Panc1 (cell line): Measurements from ENCODE around the gene TAS2R43.

Source experiments
- POLR2AphosphoS5 ChIP-seq: IDR thresholded peaks from 2 replicates; pipeline ENCODE4 v1.6.1; 2012; ENCODE audit warnings: mild to moderate bottlenecking, low read depth, low read length, moderate library complexity
- REST ChIP-seq, 2 experiments: IDR thresholded peaks; 2 replicates each; pipeline ENCODE4 v1.6.1; 2011 to 2012; ENCODE audit warnings: low read depth in 2 of 2, control low read depth in 1 of 2, low read length in 1 of 2, mild to moderate bottlenecking in 1 of 2, moderate library complexity in 1 of 2; ENCODE audit not compliant: insufficient read depth in 1 of 2
- SIN3A ChIP-seq: IDR thresholded peaks from 2 replicates; pipeline ENCODE4 v1.6.1; 2012; ENCODE audit warnings: low read depth, mild to moderate bottlenecking, low read length, moderate library complexity, borderline replicate concordance; ENCODE audit not compliant: insufficient read depth
- TF ChIP-seq, protein P1 (sequence below): fragments of 450-650 bp; IDR thresholded peaks from 2 replicates; pipeline ENCODE4 v1.5.1; 2017; ENCODE audit warnings: mild to moderate bottlenecking

DNA sequence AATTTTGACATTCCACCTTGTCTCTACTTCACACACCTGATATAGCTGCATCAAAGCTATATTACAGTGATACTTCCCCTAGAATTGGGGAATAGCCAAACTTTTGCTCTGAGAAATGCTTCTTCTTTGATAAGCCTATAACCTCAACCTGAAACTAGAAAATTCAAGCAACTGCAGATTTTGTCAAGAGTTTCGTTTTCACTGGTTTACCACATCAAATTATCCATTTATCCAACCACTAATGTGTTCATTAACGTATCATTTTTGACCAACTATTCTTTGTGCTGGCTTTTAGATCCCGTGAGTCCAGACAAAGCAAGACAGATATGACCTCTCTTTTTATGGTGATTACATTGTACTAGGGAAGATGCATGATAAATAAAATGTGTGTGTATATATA is 16.5 kb downstream of the TAS2R43 start:
- no peak for TF ChIP-seq SIN3A
- TF ChIP-seq REST (IDR thresholded peaks at IDR 0.05; ENCODE audit: insufficient read depth in 1 of 2, low read depth in 2 of 2, low read length in 1 of 2): no peak
- TF ChIP-seq, protein P1, sequence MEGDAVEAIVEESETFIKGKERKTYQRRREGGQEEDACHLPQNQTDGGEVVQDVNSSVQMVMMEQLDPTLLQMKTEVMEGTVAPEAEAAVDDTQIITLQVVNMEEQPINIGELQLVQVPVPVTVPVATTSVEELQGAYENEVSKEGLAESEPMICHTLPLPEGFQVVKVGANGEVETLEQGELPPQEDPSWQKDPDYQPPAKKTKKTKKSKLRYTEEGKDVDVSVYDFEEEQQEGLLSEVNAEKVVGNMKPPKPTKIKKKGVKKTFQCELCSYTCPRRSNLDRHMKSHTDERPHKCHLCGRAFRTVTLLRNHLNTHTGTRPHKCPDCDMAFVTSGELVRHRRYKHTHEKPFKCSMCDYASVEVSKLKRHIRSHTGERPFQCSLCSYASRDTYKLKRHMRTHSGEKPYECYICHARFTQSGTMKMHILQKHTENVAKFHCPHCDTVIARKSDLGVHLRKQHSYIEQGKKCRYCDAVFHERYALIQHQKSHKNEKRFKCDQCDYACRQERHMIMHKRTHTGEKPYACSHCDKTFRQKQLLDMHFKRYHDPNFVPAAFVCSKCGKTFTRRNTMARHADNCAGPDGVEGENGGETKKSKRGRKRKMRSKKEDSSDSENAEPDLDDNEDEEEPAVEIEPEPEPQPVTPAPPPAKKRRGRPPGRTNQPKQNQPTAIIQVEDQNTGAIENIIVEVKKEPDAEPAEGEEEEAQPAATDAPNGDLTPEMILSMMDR: no peak
- TF ChIP-seq POLR2AphosphoS5: no peak
